ENCODE results near the gene ZNF335.
"Not testable (repeated sequence)": the region's sequence is repeated elsewhere in the genome, so short reads cannot be mapped to it uniquely, and the experiment has no call there.

The ZNF335 gene

DNA sequence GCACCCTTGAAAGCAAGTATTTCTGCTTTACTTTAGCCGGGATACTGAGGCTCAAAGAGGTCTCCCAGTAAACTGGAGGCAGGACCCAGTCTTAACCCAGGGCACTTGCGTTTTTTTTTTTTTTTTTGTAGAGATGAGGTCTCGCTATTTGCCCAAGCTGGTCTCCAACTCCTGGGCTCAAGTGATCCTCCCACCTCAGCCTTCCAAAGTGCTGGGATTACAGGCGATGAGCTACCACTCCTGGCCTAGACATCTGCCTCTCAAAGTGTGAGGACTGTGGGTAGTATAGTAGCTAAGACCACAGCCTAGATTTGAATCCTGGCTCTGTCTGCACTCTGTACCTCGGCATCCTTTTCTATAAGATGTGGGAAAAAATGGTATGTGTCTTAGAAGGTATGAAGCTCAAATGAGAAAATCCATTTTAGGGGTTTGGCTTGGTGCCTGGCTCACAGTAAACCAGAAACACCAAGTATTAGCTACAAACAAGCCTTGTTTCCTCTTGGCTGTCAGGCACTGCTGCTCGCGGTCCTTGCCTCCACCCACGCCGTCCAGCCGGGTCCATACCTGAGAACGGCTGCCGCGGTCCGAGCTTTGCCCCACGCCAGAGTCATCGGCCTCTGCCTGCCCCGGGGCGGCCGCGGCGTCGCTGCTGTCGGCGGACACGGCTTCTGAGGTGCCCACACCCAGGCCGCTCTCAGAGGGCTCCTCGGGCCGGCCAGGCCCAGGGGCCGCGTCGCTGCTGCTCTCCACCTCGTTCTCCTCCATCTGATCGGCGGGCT, 1.2 kb downstream of the ZNF335 start:
- DNase-seq, result no peak

DNA sequence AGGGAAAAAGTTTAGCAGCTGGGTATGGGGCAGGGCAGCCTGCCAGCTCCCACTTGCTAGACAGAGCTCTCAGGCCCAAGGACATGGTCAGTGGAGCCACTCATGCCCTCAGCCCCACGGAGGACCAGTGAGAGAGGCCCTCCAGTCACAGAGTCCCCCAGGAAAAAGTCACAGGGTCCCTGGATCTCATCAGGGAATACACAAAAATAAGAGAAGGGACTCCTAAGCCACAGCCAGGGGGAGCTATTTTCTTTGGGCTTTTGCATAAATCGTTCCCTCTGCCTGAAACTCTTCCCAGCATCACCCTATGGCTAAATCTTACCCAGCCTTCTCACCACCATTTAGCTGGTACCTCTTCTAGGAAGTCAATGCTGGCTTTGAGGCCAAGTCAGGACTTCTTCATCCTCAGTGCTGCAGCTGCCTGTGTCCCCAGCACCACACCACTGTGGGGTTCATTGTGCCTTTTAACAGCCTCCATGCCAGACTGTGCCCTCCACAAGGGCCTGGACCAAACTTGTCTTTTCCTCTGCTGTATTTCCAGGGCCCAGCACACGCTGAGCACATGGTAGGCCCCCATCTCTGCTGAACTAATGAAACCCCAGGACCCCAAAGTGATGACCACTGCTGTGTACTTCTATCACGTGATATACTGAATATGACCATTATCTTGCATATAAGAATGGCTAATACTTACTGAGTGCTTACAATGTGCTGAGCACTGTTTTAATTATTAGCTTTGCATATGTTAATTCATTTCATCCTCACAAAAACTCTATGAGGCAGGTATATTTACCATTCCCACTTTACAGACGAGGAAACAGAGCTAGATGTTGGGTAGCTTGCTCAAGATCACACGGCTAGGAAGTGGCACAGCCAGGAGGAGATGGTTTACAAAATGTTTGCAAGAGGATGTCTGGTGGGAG, 2.0 kb downstream of the ZNF335 start:
- DNase-seq, result peak; percentile 51 to 68

DNA sequence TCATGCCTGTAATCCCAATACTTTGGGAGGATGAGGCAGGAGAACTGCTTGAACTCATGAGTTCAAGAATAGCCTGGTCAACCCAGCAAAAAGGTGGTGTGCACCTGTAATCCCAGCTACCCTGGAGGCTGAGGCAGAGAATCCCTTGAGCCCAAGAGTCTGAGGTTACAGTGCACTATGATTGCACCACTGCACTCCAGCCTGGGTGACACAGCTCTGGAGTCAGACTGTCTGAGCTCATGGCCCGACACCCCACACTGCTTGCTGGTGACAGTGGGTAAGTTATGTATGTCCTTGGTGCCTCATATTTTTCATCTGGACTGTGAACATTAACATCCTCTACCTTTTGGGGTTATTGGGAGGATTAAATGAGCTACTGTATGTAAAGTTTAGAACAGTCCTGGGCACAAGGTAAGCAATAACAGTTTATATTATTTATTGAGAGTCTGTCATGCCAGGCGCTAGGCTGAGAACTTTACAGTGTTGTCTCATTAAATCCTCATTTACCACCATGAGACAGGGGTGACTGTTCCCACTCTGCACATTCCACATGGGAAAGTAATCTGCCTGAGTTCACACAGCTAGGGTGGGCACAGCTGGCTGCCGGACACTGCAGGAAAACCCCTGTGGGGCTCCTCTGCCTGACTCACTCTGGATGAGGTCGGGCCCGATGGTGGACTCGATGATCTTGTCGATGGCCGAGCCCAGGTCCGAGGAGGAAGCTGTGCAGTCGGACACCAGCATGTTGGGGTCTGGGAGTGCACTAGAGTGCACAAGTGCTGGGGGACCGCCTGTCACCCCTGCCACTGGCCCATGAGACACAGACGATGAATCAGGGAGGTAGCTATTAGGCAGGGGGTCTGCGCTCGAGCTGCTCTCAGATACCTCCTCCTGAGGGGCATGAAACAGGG, 2.9 kb downstream of the ZNF335 start:
- DNase-seq, result no peak

DNA sequence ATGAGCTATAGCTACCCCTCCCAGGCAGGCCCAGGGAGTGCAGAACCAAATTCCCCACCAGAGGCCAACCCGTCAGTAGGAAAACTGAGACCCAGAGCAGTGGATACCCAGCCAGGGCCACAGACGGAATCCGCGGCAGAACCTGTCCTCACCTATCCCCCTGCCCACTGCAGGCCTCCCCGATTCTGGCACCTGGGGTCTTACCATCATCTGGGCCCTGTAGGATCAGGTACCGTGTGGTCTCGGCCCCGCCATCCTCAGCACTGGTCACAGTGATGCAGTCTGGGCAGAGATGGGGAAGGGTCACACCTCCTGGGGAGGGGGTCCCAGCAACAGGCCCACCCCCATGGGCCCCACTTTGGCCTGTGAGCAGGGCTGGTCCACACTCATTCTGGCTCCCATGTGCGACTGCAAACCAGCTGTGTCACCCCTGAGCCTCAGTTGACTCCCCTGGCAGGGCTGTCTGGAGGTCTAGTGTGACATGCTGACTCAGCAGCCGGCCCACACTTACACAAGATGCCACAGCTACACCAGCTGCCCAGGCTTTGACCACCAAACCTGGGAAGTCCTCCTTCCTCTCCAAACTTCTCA, 3.8 kb downstream of the ZNF335 start:
- no peak for DNase-seq

DNA sequence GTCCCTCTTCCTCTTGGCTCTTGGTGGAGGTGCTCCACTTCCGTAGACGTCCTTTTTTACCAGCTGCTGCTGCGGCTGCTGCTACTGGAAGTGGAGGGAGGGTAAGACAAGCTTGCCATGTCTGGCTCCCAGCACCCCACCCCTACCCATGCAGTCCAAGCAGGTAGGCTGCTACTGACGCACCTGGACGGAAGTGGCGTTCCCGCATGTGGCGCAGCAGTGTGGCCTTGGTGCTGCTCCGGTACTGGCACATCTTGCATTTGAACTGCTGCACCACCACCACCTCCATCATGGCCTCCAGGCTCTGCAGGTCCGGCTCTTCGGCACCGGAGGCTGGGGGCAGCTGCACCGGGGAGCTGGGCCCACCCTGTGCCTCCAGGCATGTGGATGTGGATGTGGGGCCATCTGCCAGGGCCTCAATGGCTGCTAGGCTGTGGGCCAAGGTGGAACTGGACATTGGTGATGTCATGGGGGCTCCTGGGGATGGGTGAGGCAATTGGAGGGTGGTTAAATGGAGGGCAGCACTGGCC, 4.4 kb downstream of the ZNF335 start:
- no peak for DNase-seq

DNA sequence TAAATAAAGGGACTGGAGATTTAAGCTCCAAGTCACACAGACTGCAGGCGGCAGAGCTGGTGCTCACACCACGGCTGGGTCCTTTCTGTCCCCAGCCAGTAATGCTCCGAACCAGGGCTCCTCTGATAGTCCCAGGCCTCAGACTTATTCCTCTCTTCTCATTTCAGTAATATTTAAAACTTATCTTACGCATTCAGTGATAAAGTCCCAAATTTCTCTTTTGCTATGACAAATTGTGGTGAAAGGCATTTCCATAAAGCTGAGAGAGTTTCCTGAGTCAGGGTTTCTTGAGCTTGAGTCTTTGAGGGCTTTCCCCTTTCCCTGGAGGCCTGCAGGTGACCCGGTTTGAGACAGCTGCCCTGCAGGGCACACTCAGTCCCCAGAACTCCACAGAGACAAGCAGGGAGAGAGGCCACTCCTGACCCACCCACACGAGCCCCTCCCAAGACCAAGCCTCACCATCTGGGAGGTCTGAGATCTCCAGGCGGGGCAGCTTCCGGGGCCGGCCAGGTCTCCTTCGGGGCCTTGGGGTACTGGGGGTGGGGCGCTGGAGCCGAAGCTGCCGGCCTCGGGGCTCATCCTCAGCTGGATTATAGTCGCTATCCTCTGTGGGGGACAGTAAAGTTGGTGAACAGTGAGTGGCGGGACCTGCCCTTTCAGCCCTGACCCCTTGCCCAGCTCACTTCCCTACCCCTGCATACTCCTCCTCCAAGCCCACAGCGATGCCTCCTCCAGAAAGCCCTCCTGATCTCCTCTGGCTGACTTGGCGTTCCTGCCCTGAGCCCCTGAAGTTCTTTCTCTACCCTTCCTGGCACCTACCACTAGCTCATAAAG, 6.6 kb downstream of the ZNF335 start:
- DNase-seq, result no peak

DNA sequence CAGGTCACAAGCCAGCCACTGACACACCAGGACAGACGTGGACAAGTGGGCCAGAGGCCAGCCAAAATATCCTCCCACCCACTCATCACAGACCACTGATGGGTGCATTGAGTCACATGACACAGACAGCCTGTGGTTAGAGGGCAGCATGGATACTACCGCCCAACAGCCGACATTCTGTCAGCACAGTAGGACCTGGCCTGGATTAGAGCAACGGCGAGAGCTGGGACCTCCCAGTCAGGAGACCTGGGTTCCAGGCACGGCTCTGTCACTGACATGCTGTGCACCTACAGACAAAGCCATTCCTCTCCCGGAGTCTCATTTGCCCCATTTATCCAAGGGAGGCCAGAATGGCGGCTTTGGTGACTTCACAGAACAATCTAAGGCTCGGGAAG, 8.0 kb downstream of the ZNF335 start:
- no peak for DNase-seq

DNA sequence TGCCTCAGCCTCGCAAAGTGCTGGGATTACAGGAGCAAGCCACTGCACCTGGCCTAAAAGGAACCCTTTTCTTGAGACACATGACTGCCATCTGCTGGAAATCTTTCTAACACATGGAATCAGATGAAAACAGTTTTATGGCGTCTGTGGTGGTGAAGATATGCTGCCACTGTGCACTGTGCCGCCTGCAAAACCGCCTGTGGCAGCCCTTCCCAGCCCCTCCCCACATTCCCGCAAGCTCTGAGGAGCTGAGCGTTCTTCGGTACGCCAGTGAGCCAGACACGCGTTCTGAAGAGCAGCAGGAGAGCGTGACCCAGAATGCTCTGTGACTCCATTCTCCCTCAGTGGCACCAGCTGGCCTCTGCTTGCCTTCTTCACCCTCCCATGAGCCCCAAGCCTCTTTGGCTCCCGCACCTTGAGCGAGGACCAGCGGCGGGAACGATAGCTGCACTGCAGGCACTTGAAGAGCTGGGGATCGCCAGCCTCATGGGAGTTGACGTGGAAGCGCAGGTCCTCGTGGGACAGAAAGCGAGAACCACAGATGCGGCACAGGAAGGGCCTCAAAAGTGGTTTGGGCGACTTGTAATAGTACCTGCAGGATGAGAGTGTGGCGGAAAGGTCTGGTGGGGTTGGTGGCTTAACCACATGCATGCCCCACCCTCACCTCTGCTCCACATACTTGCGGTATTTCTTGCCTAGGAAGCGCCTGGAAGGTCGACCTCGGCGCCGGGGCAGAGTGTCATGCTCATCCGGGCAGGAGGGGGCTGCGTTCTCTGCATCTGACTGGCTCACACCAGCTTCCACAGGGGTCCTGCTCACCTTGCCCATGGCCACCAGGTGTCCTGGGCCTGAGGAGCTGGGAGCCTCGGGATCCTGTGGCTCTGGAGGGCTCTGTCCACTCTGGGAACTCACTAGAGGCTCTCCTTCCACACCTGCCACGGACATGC, 8.7 kb downstream of the ZNF335 start:
- DNase-seq, result peak; percentile 47 to 63

DNA sequence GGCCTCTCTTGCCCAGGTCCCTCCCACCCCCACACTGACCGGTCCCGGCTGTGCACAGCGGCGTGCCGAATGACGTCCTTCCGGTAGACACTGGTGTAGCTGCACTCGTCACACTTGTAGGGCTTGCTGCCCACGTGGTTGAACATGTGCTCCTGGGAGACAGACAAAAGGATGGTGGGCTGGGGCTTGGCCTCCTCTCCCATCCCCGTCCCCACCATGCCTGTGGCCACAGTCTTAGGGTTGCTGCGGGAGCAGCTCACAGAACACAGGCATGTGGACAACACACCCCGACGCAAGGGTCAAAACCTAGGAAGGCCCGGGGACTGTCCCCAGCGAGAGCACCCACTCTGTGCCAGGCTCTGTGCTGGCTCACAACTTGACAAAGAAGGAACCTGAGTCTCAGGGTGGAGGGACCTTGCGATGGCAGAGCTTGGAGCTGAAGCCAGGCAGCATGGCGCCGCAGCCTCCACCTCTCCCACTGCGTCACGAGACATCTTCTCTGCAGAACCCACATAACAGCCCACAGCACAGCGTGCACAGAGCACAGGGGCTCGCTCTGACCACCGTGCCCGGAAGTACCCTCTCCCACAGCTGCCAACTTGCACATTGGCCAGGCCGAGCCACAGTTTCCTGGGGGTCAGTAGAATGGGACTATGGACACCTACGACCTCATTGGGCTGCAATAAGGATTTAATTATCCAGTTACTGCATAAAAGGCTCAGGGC, 9.8 kb downstream of the ZNF335 start:
- no peak for DNase-seq

DNA sequence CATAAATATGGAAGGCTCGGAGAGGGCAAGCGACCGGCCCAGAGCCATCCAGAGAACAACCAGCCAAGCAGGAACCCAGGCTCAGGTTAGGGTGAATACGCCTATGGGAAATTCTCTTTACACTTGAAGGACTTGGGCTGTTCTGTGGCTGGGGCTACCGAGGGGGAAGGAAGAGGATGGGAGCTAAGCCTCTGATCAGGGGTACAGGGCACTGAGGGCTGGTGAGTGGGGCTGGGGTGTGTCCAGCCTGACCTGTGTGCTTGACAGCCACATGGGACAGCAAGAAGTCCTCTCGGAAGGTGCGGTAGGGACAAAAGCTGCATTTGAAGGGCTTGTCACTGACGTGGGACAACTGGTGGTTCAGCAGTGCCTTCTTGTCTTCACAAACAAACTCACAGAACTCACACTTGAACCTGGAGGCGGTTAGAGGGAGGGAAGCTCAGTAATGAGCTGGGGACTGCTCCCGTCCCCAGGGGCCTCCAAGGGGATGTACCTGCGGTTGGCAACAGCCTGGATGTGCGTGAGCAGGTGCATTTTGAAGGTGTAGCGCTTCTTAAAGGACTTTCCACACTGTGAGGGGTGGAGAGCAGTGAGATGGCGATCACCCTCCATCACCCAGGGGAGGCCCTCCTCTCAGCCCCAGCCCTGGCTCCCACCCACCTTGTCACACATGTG, 11.9 kb downstream of the ZNF335 start:
- no peak for DNase-seq

DNA sequence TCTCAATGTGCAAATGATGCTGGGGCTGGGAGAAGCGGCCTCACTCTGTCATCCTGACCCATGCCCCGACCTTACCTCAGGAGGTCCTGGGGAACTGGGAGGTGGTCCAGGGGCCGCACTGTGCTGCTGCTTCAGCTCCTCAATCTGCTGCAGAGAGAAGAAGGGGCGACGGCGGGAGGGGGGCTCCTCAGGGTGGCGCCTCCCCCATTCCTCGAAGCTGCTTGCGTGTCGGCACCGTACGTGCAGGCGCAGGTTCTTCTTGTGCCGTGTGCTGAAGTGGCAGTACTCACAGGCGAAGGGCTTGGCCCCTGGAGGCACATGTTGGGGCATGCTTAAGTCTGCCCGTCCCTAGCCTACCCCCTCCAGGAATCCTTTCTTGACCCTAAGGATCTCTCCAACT, 12.9 kb downstream of the ZNF335 start:
- no peak for DNase-seq

DNA sequence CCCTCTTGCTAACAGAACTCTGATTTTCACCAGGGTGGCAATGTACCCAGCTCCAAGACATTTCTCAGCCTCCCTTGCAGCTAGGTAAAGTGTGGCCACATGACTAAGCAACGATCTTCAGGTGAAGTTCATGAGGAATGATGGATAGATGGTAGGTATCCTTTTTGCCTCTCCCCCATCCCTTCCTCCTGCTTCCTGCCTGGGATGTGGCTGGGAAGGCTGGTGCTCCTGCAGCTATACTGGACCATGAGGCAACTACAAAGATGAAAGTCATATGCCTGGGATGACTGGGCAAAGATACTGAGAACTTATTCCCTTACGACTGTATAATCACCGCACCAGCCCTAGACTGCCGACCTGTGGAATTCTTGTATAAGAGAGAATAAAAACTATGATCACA, 13.4 kb downstream of the ZNF335 start:
- DNase-seq, result no peak

DNA sequence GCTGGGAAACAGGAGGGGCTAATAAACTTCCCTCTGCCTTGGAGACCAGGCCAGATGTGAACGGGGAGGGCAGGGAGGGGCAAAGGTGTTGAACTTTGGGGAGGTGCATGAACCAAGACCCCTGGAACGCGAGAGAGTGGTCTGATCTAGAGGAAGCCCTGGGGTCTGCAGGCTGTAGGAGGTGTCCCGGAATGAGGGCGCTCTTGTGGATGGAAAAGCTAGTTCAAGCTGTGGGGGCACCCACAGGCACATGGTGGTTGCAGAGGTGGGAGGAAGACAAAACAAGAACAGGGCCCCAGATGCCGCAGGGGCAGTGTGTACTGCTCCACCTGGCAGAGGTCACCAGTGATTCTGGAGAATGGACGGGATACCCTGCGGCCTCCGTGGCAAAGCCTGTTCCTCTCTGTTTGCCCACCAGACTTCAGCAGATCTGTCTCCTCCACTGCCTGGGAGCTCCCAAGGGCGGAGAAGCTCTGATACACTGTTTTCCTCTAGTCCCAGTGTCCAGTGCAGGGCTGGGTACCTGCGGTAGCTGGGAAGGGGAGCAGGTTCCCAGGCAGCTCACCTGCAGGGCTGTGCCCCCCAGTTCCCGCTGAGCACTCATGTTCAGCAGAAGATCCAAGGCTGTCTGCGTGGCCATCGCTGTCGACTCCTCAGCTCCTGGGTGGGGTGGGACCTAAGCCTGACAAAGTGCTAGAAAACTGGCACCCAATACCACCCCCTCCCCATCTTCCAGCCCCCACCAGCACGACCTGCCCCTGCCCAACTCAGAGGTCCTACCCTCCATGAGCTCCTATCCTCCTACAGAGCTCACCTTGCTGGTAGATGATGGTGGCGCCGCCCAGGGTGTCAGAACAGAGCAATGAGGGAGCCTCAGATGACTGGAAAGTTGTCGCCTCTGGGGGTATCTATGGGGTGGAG, 14.7 kb downstream of the ZNF335 start:
- DNase-seq, result no peak

DNA sequence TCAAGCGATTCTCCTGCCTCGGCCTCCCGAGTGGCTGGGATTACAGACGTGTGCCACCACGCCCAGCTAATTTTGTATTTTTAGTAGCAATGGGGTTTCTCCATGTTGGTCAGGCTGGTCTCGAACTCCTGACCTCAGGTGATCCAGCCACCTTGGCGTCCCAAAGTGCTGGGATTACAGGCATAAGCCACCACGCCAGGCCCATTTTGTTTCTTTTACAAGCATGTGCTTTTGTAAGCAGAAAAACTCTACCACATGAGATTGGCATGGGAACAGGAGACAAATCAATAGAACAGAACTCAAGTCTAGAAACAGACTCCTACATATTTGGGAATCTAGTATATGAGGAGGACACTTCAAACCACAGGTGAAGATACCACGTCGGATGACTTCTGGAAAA, 15.7 kb downstream of the ZNF335 start:
- not testable (repeated sequence) for DNase-seq

DNA sequence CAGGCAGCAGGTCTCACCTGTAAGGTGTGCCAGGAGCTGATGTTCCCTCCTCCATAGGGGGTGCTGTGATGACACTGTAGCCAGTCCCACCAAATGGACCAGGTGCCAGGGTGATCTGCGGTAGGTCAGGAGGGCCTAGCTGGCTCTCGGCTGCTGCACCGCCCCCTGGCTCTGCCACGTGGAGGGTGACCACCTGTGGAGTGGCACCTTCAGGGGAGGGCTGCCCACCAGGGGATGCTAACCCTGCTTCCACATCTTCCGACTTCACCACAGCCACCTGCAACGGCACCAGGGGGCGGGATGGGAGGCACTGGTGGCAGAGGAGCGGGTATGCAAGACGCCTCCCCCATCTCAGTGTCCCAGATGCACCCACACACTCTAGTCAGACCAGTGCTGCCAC, 18.3 kb downstream of the ZNF335 start:
- no peak for DNase-seq

DNA sequence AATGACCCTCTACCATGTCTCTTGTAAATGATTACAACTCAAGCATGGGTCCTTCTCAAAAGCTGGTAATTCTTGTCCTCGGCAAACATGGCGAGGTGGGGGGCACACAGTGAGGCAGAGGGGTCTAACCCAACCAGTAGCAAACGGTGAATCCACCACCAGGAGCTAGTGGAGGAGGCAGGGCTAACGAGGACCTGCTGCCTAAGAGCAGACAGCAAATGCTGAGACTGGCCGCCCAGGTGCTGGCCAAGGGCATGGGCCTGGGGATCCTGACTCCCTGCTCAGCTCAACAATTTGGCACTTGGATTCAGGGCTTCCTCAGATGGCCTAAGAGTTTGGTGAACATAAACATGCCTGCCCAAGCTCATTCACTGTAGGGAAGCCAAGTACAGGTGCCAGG, 19.1 kb downstream of the ZNF335 start:
- no peak for DNase-seq

DNA sequence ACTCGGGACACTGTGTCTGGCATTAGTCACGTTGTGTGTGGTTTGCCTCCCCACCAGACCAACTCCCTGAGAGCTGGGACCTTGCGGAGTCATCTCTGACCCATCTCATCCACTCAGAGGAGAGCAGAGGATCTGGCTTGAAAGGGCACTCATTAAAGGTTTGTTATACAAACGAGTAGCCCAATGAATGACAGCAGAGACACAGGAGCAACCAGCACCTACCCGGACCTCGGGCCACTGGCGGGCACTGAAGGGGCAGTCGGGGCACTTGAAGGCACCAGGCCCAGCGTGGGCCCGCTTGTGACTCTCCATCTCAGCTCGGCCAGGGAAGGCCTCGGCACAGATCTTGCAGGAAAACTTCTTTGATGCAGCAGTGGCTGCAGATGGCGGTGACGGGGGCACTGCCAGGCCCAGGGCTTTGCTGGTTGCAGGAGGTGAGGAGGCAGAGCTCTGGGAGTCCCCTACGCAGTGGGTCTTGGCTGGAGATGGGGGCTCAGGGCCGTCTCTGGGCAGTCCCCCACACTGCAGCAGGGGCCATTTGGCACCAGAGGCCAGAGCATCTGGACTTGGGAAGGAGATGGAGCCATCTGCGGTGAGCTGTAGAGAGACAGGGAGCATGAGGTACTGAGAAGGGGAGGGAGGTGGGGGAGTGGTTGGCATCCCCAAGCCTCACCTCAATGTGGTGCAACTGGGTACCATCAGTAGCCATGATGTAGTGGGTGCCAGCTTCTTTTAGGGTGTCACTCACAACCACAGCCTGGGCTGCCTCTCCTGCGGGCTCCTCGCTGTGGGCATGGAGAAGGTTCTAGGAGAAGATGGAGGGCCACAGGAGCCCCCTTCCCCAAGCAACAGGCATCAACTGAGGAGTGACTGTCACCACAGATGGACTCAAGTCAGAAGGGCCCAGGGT, 19.8 kb downstream of the ZNF335 start:
- DNase-seq, result no peak
